ENCODE measurements around the gene PRKAB2.
"Not testable (repeated sequence)": the region's sequence is repeated elsewhere in the genome, so short reads cannot be mapped to it uniquely, and the experiment has no call there.

Gene PRKAB2

DNA sequence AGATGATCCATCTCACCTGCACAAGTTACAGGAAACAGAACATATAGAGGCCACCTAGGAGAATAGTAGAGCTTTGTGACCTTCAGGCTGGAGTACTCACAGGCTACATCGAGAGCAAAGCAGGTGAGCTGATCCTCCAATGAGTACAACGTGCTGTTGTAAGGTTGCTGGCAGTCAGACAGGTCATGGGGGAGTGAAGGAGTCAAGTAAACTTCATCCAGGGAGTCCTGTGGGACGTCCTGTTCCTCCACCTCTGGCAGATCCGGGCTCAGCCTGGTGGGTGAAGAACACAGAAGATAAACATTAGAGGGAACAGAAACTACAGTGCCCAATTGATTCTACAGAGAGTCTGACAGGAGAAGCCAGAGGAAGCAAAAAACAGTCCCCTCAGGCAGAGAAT lies 62.5 kb downstream of the PRKAB2 start:
- DNase-seq (ENCODE audit: low read depth in 3 of 3): no peak

DNA sequence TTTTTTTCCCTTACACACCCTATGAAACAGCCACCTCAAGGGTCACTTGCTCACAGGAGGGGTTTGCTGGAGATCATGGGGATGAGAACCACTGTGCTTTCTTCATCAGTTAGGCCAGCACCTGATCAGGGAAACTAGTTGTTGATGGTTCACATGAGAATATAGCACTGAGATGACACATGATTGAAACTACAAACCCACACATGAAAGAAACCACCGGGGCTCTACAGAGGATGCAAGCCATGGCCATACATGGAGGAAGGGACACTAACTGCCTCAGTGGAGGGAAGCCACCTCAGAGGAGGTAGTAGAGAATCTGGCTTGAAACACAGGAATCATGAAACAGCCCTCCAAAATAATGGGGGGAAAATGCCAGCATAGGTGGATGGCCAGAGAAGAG lies 63.2 kb downstream of the PRKAB2 start:
- DNase-seq (ENCODE audit: low read depth in 3 of 3): no peak

DNA sequence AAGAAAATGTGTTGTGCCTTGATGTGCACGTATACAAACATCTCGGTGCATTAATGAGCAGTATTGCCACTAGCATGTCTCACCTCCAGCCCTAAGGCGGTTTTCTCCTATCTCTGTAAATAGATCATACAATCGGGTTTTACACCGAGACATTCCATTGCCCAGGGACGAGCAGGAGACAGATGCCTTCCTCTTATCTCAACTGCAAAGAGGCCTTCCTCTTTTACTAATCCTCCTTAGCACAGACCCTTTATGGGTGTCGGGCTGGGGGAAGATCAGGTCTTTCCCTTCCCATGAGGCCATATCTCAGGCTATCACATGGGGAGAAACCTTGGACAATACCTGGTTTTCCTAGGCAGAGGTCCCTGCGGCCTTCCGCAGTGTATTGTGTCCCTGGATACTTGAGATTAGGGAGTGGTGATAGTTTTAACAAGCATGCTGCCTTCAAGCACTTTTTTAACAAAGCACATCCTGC lies 65.8 kb downstream of the PRKAB2 start:
- DNase-seq (ENCODE audit: low read depth in 3 of 3): not testable (repeated sequence)

DNA sequence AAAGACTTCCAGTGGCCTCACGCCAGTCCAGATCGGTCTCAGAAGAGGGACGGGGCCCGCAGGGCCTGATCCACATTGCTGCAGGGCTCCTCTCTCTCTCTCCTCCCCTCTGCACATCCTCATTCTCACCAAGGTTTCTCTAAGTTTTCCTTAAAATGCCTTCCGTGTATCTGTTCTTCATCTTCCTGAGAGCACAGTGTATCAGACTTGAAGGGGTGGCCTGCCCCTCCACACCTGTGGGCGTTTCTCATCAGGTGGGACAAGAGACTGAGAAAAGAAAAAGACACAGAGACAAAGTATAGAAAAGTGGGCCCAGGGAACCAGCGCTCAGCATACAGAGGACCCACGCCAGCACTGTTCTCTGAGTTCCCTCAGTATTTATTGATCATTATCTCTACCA lies 66.4 kb downstream of the PRKAB2 start:
- DNase-seq (ENCODE audit: low read depth in 3 of 3): no peak
